BE2C (cell line): ENCODE measurements around the gene CAB39.

ENCODE experiments used
- DNase-seq: peaks from one replicate; pipeline ENCODE4 v3.0.0-alpha.2; 2020
- H3K27me3 ChIP-seq: fragments of 250-450 bp; sonication (Bioruptor Pico); 2 replicates; pipeline ENCODE4 v1.5.1; 2020; ENCODE audit warnings: mild to moderate bottlenecking
- H3K36me3 ChIP-seq: fragments of 250-450 bp; sonication (Bioruptor Pico); 2 replicates; pipeline ENCODE4 v1.5.1; 2020; ENCODE audit warnings: mild to moderate bottlenecking
- H3K4me1 ChIP-seq: fragments of 250-450 bp; sonication (Bioruptor Pico); 2 replicates; pipeline ENCODE4 v1.5.1; 2020
- H3K4me3 ChIP-seq: 2 replicates; pipeline ENCODE4 v1.5.1; 2011; ENCODE audit warnings: low read depth, low read length
- H3K9me3 ChIP-seq: fragments of 250-450 bp; sonication (Bioruptor Pico); 2 replicates; pipeline ENCODE4 v1.5.1; 2020
- TF ChIP-seq, protein P1 (sequence below): IDR thresholded peaks from 2 replicates; pipeline ENCODE4 v1.5.1; 2012; ENCODE audit warnings: mild to moderate bottlenecking, low read depth, low read length

The CAB39 gene

DNA sequence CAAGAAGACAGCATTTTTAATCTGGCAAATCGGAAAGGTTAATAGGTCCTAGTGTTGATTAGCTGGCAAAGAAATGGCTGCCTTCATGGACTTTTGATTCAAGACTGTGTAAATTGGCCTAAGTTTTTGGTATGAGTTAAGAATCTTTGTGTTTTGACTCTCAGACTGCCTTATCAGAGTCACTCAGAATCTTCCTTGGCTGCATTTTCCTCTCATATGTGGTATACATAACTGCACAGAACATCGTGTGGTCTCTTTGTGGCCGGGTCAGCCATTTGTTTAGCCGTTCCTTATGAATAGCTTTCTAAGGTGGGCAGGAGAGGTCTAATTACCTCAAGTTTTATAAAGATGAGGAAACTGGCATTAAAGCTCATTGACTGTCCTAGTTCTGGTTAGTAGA is 30.1 kb downstream of the CAB39 start:
- Histone ChIP-seq H3K9me3 (no peaks in the 10 kb centered on the region), H3K27me3 (no peaks in the 10 kb centered on the region), H3K4me3 (no peak overlapping the region), H3K36me3 (peaks cover 3% of the 10 kb centered on the region; the same call in 1 of the 2 replicates), H3K4me1 (no peaks in the 10 kb centered on the region)
- TF ChIP-seq, protein P1, sequence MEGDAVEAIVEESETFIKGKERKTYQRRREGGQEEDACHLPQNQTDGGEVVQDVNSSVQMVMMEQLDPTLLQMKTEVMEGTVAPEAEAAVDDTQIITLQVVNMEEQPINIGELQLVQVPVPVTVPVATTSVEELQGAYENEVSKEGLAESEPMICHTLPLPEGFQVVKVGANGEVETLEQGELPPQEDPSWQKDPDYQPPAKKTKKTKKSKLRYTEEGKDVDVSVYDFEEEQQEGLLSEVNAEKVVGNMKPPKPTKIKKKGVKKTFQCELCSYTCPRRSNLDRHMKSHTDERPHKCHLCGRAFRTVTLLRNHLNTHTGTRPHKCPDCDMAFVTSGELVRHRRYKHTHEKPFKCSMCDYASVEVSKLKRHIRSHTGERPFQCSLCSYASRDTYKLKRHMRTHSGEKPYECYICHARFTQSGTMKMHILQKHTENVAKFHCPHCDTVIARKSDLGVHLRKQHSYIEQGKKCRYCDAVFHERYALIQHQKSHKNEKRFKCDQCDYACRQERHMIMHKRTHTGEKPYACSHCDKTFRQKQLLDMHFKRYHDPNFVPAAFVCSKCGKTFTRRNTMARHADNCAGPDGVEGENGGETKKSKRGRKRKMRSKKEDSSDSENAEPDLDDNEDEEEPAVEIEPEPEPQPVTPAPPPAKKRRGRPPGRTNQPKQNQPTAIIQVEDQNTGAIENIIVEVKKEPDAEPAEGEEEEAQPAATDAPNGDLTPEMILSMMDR, result no peak
- no peak for DNase-seq

DNA sequence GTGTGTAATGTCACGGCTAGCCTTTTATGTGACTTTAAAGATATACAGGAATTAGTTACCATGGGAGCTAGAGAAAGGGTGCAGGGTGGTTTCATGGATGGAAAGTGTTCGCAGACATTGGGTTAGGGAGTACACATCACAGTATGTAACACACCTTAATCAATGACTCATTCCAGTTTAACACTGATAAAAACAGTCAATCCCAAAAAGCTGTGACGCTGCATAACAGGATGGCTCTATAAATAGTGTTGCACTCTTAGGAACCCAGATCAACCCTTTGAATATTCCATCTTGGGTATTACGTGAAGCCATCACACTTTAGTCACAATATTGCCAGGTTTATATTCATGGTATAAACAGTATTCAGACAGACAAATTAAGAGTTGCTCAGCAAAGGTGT is 33.6 kb downstream of the CAB39 start:
- DNase-seq, result no peak
- Histone ChIP-seq H3K27me3 (no peaks in the 10 kb centered on the region), H3K4me3 (no peak overlapping the region), H3K9me3 (no peaks in the 10 kb centered on the region), H3K4me1 (no peaks in the 10 kb centered on the region), H3K36me3 (peaks cover 3% of the 10 kb centered on the region; the same call in 1 of the 2 replicates)
- TF ChIP-seq, protein P1, result no peak

DNA sequence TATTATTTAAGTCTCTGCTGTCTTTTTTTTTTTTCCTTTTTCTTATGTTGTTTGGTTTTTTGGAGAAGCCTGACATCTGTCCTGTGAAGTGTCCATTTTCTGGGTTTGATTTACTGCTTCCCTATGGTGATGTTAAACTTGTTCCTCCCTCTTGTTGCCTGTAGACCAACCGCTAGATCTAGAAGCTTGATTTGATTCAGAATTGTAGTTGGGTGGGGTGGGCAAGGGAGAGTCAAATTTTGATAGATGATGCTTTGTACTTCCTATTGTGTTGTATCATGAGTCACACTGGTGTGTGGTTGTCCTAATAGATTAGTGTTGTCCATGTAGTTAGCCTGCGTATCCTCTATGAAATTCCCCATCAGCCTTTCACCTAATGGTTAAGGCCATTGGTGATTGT is 35.4 kb downstream of the CAB39 start:
- Histone ChIP-seq H3K36me3 (no peaks in the 10 kb centered on the region), H3K27me3 (no peaks in the 10 kb centered on the region), H3K4me1 (no peaks in the 10 kb centered on the region), H3K4me3 (no peak overlapping the region), H3K9me3 (no peaks in the 10 kb centered on the region)
- TF ChIP-seq, protein P1, result no peak
- no peak for DNase-seq

DNA sequence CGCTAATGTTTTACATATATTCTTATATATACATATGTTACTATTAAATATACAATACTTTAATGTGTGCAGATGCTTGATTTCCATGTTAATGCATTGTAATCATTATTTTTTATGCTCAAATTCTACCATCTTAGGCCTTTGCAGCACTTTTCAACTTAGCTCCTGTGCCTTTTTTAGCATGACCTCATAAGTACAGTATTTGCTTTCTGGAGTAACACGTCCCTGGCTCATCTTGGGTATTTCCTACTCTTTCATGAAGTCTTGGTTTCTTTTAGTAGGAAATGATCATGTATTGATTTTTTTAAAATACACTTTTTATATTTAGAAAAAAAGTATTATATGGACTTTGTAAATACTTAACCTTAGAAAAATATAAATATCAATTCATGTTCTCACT is 36.5 kb downstream of the CAB39 start:
- no peaks in the 10 kb centered on the region for H3K4me1 ChIP-seq
- no peaks in the 10 kb centered on the region for H3K9me3 ChIP-seq
- H3K4me3 ChIP-seq, result no peak overlapping the region
- H3K36me3 ChIP-seq, result no peaks in the 10 kb centered on the region
- TF ChIP-seq, protein P1, result no peak
- no peak for DNase-seq
- H3K27me3 ChIP-seq, result no peaks in the 10 kb centered on the region

DNA sequence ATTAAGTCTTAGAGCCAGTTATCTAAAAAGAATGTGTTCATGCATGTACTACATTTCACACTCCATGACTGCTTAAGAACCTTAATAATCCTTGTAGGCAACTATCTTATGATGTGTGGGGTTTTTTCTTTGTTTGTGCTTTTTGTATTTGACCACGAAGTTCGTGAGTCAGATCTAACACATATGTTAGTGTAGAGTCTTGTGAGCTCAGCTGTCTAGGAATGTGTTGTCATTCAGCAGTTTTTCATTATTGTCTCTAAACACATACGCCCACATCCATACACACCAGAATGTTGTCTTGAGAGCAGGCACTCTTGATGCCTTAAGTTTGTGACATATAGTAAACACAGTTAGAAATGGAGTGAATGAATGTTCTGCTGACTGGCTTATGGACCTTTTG is 38.4 kb downstream of the CAB39 start:
- TF ChIP-seq, protein P1, result no peak
- H3K36me3 ChIP-seq, result no peaks in the 10 kb centered on the region
- H3K4me1 ChIP-seq, result no peaks in the 10 kb centered on the region; the same call in 1 of the 2 replicates
- H3K27me3 ChIP-seq, result no peaks in the 10 kb centered on the region
- H3K9me3 ChIP-seq, result no peaks in the 10 kb centered on the region
- DNase-seq, result no peak
- H3K4me3 ChIP-seq, result no peak overlapping the region

DNA sequence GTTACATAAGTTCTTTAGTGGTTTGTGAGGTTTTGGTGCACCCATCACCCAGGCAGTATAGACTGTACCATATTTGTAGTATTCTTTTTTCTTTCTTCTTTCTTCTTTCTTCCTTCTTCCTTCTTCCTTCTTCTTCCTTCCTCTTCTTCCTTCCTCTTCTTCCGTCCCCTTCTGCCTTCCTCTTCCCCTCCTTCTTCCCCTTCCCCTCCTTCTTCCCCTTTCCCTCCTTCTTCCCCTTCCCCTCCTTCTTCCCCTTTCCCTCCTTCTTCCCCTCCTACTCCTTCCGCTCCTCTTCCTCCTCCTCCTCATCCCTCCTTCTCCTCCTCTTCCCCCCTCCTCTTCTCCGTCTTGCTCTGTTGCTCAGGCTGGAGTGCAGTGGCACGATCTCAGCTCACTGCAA is 41.6 kb downstream of the CAB39 start:
- TF ChIP-seq, protein P1, result no peak
- Histone ChIP-seq H3K36me3 (no peaks in the 10 kb centered on the region), H3K9me3 (no peaks in the 10 kb centered on the region), H3K4me1 (no peaks in the 10 kb centered on the region; the same call in 1 of the 2 replicates), H3K4me3 (no peak overlapping the region), H3K27me3 (no peaks in the 10 kb centered on the region)
- DNase-seq, result no peak
